Endothelial cell of umbilical vein (primary cell): ENCODE data around the gene CASK.

Experiments
- CTCF ChIP-seq, 2 donors: IDR thresholded peaks; 1 replicate in 1 of 2; 2 replicates in 1 of 2; pipeline ENCODE4 v1.5.1; 2011; ENCODE audit warnings: low read length in 2 of 2, mild to moderate bottlenecking in 2 of 2, moderate library complexity in 2 of 2, control low read depth in 1 of 2, inconsistent platforms in 1 of 2, low read depth in 1 of 2; ENCODE audit not compliant: insufficient read depth in 1 of 2; ENCODE audit errors: extremely low read depth in 1 of 2
- EZH2 ChIP-seq: IDR thresholded peaks from 2 replicates; pipeline ENCODE4 v1.6.1; 2012; ENCODE audit warnings: borderline replicate concordance, low read depth, mild to moderate bottlenecking, moderate library complexity, low read length, inconsistent platforms; ENCODE audit not compliant: severe bottlenecking
- MYC ChIP-seq: IDR thresholded peaks from one replicate; pipeline ENCODE4 v1.6.1; 2011; ENCODE audit warnings: mild to moderate bottlenecking, low read depth, low read length
- POLR2A ChIP-seq: IDR thresholded peaks from 2 replicates; pipeline ENCODE4 v1.6.1; 2012; ENCODE audit warnings: low read depth, mild to moderate bottlenecking, control low read depth, low read length
- POLR2AphosphoS5 ChIP-seq: IDR thresholded peaks from 2 replicates; pipeline ENCODE4 v1.6.1; 2012; ENCODE audit warnings: low read depth, mild to moderate bottlenecking, control low read depth, low read length, moderate library complexity; ENCODE audit not compliant: insufficient read depth

GRCh38 chrX:41722214-41722613 lies 201.1 kb downstream of the CASK start:
- TF ChIP-seq POLR2A: no peak
- no peak for TF ChIP-seq POLR2AphosphoS5
- no peak for TF ChIP-seq EZH2
- TF ChIP-seq MYC: no peak
- no peak for TF ChIP-seq CTCF (IDR thresholded peaks at IDR 0.05; ENCODE audit: extremely low read depth in 1 of 2, insufficient read depth in 1 of 2, low read depth in 1 of 2, low read length in 2 of 2)
